ENCODE results near the gene FCHO2.

FCHO2 gene

GRCh38 chr5:72991394-72991793 is 35.6 kb downstream of the FCHO2 start:
- TF ChIP-seq CEBPB (IDR thresholded peaks at IDR 0.05) (no peak), USF1 (IDR thresholded peaks at IDR 0.05) (no peak), ZBTB7A (IDR thresholded peaks at IDR 0.05; ENCODE audit: low read depth) (no peak), REST (IDR thresholded peaks at IDR 0.05; ENCODE audit: low read depth) (no peak), MAX (IDR thresholded peaks at IDR 0.05) (no peak), TAF1 (IDR thresholded peaks at IDR 0.05; ENCODE audit: low read depth) (no peak), FOXM1 (IDR thresholded peaks at IDR 0.05; ENCODE audit: borderline replicate concordance, low read depth) (no peak), CREB1 (IDR thresholded peaks at IDR 0.05; ENCODE audit: low read depth) (no peak), EGR1 (IDR thresholded peaks at IDR 0.05) (no peak), TEAD4 (IDR thresholded peaks at IDR 0.05) (no peak), RAD21 (IDR thresholded peaks at IDR 0.05; ENCODE audit: low read depth) (no peak), NFIC (IDR thresholded peaks at IDR 0.05) (no peak), YY1 (IDR thresholded peaks at IDR 0.05; ENCODE audit: low read depth) (no peak), TCF12 (IDR thresholded peaks at IDR 0.05; ENCODE audit: low read depth) (no peak), EP300 (IDR thresholded peaks at IDR 0.05; ENCODE audit: borderline replicate concordance) (no peak)

GRCh38 chr5:72994578-72994977 is 38.7 kb downstream of the FCHO2 start:
- no peak for TF ChIP-seq TAF1 (IDR thresholded peaks at IDR 0.05; ENCODE audit: low read depth)
- no peak for TF ChIP-seq USF1 (IDR thresholded peaks at IDR 0.05)
- TF ChIP-seq RAD21 (IDR thresholded peaks at IDR 0.05; ENCODE audit: low read depth): no peak
- TF ChIP-seq EGR1 (IDR thresholded peaks at IDR 0.05): no peak
- no peak for TF ChIP-seq TEAD4 (IDR thresholded peaks at IDR 0.05)

GRCh38 chr5:72996632-72997031 is 40.8 kb downstream of the FCHO2 start:
- TF ChIP-seq TEAD4 (IDR thresholded peaks at IDR 0.05) (no peak), CREB1 (IDR thresholded peaks at IDR 0.05; ENCODE audit: low read depth) (no peak), USF1 (IDR thresholded peaks at IDR 0.05) (no peak), EGR1 (IDR thresholded peaks at IDR 0.05) (no peak), CEBPB (IDR thresholded peaks at IDR 0.05) (no peak), ZBTB7A (IDR thresholded peaks at IDR 0.05; ENCODE audit: low read depth) (no peak), YY1 (IDR thresholded peaks at IDR 0.05; ENCODE audit: low read depth) (no peak), EP300 (IDR thresholded peaks at IDR 0.05; ENCODE audit: borderline replicate concordance) (no peak), TCF12 (IDR thresholded peaks at IDR 0.05; ENCODE audit: low read depth) (no peak), RAD21 (IDR thresholded peaks at IDR 0.05; ENCODE audit: low read depth) (no peak), FOXM1 (IDR thresholded peaks at IDR 0.05; ENCODE audit: borderline replicate concordance, low read depth) (no peak), TAF1 (IDR thresholded peaks at IDR 0.05; ENCODE audit: low read depth) (no peak)

GRCh38 chr5:72999916-73000315 is 44.1 kb downstream of the FCHO2 start:
- TF ChIP-seq RAD21 (IDR thresholded peaks at IDR 0.05; ENCODE audit: low read depth) (no peak), EP300 (IDR thresholded peaks at IDR 0.05; ENCODE audit: borderline replicate concordance) (no peak)

- TF ChIP-seq EGR1 (IDR thresholded peaks at IDR 0.05) (no peak), NFIC (IDR thresholded peaks at IDR 0.05) (no peak)
Observed at GRCh38 chr5:73005886-73006285, 50.0 kb downstream of the FCHO2 start.

GRCh38 chr5:73007051-73007450 is 51.2 kb downstream of the FCHO2 start:
- TF ChIP-seq CREB1 (IDR thresholded peaks at IDR 0.05; ENCODE audit: low read depth) (no peak), FOXM1 (IDR thresholded peaks at IDR 0.05; ENCODE audit: borderline replicate concordance, low read depth) (no peak), MAX (IDR thresholded peaks at IDR 0.05) (no peak), RAD21 (IDR thresholded peaks at IDR 0.05; ENCODE audit: low read depth) (no peak), TEAD4 (IDR thresholded peaks at IDR 0.05) (no peak), NFIC (IDR thresholded peaks at IDR 0.05) (no peak), EP300 (IDR thresholded peaks at IDR 0.05; ENCODE audit: borderline replicate concordance) (no peak), REST (IDR thresholded peaks at IDR 0.05; ENCODE audit: low read depth) (no peak), ZBTB7A (IDR thresholded peaks at IDR 0.05; ENCODE audit: low read depth) (no peak), TAF1 (IDR thresholded peaks at IDR 0.05; ENCODE audit: low read depth) (no peak), CEBPB (IDR thresholded peaks at IDR 0.05) (no peak), USF1 (IDR thresholded peaks at IDR 0.05) (no peak), TCF12 (IDR thresholded peaks at IDR 0.05; ENCODE audit: low read depth) (no peak), EGR1 (IDR thresholded peaks at IDR 0.05) (no peak), YY1 (IDR thresholded peaks at IDR 0.05; ENCODE audit: low read depth) (no peak)

Data from Ishikawa (cell line).